Activated CD8-positive, alpha-beta memory T cell treated with anti-CD3 and anti-CD28 coated beads, Interleukin-2, amount 10 ng/mL, durations not matched to agents 7 days and 5 days (primary cell): ENCODE data around the gene RPL10. TPM values are rescaled to one million over a fixed set of nuclear protein-coding genes. Genes with fewer than 3 reads are reported as not detected.

ENCODE experiments used
- ATAC-seq: fragments of 150-1000 bp; cut with Tn5 transposase; one replicate; pipeline ENCODE4 v1.10.0; 2021; ENCODE audit warnings: moderate library complexity
- CTCF ChIA-PET: fragments of 350-600 bp; sonication (Branson Sonifier 250); formaldehyde crosslinking; loops from one replicate; lab custom pipeline; 2021; ENCODE audit warnings: antibody characterized with exemption; lab: Charles Lee
- DNase-seq: peaks from one replicate; pipeline ENCODE4 v3.0.0-alpha.2; 2020
- H3K27ac Mint-ChIP-seq: one replicate; pipeline ENCODE4 v1.8.0; 2021; ENCODE audit warnings: mild to moderate bottlenecking, mixed read lengths
- H3K27me3 Mint-ChIP-seq: one replicate; pipeline ENCODE4 v1.8.0; 2021; ENCODE audit warnings: mixed read lengths
- H3K36me3 Mint-ChIP-seq: one replicate; pipeline ENCODE4 v1.8.0; 2021; ENCODE audit warnings: mild to moderate bottlenecking, mixed read lengths
- H3K4me1 Mint-ChIP-seq: one replicate; pipeline ENCODE4 v1.8.0; 2021; ENCODE audit warnings: mixed read lengths
- H3K4me3 Mint-ChIP-seq: one replicate; pipeline ENCODE4 v1.8.0; 2021; ENCODE audit warnings: mild to moderate bottlenecking, moderate library complexity, mixed read lengths
- H3K9me3 Mint-ChIP-seq: one replicate; pipeline ENCODE4 v1.8.0; 2022; ENCODE audit warnings: low read depth, mixed read lengths
- total RNA-seq, 2 experiments: library from RNA; stranded (reverse); gene quantifications; one replicate each; pipeline ENCODE4 v1.2.3, GENCODE V29; 2021

Gene RPL10
- total RNA-seq, 2 experiments from 2014 or later = 2,013 to 2,356 TPM

DNA sequence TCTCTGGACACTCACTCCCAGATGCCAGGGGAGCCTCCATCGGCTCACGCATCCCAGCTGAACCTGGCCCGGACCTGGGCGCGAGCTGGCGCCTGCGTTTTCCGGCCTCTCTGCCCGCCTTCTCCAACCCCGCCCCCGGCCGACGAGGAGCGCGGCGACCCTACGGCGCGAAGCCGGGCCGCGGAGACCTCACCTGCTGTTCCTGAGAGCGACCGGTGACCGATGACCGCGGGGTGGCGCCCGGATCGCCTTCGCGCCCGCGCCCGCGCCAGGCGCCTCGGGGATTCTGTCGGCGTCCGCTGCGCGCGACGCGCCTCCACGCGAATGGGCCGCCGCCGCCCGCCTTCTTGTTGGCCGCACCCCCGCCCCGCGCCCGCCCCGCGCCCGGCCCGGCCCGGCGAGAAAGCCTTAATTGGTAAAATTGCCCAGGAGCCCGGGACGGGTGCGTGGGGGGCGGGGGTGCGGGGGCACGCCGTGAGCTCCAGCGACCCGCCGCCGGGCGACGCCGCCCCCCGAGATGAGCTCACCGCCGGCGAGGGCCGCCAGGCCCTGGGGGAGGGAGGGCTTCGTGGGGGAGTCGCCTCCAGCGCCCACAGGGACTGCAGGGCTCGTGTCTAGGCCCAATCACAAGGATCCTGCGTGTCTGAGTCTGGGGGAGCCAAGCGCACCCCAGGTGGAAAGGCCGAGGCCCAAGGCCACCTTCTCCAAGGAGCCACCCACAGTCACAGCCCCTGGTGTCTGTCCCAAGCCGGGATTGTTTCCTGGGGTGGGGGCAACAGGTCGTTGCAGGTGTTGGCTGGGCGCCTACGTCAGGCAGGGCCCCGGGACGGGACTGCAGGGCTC lies 23.6 kb upstream of the RPL10 start, which contains the start of gene FLNA:
TSS of gene FLNA (minus strand) at position 322 of the 843 bp plus-strand sequence. CDS start 3,389 bp downstream, outside the sequence.
- Mint-ChIP-seq H3K4me3 (peak within 1 kb of the TSS; percentile 81), H3K4me1 (peaks cover 25% of the 10 kb centered on the region), H3K27me3 (no peaks in the 10 kb centered on the region), H3K27ac (peak within 1 kb of the TSS; percentile 77), H3K36me3 (peaks cover 10% of the 10 kb centered on the region), H3K9me3 (no peaks in the 10 kb centered on the region)
- peak; percentile 48 for DNase-seq
- CTCF ChIA-PET = interaction anchor here (0.6 to 2.1 kb wide), 8 partner anchors 10 to 162 kb away, joined by 3 to 8 read pairs (median 4); partner anchors contain the start of gene RPL10
- ATAC-seq = no peak

DNA sequence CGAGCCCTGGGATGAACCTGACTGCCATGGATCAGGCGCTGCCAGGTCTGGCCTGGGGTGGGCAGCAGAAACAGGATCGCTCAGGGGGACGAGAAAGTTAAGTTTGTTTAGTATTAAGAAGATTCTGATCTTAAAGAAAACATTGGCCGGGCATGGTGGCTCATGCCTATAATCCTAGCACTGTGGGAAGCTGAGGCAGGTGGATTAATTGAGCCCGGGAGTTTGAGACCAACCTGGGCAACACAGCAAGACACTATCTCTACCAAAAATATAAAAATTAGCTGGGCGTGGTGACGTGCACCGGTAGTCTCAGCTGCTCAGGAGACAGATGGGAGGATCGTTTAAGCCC lies 23.0 kb upstream of the RPL10 start:
- Mint-ChIP-seq H3K27ac (peak overlapping the region; percentile 56), H3K4me3 (peak overlapping the region; percentile 48), H3K27me3 (no peaks in the 10 kb centered on the region), H3K36me3 (peaks cover 8% of the 10 kb centered on the region), H3K9me3 (no peaks in the 10 kb centered on the region), H3K4me1 (peaks cover 28% of the 10 kb centered on the region)
- CTCF ChIA-PET = no interaction called here
- ATAC-seq (no peak), DNase-seq (no peak)

DNA sequence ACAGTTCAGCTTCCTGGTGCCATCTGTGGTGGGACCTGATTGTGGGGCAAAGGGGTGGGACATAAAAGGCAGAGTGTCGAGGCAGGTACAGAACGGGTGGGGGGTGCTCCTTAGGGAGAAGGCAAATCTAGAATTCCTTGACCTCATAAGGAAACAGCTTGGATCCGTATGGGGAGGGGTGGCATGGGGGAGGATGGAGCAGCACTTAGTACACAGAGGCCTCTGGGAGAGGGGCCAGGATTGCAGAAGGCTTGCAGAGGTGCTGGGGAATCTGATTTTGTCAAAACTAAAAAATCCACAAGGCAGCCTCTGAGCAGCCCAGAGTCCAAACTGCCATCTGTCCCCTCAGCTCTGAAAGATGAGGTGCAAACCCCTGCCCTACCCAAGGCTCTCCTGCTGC lies 21.4 kb upstream of the RPL10 start:
- Mint-ChIP-seq H3K9me3 (no peaks in the 10 kb centered on the region), H3K36me3 (peaks cover 9% of the 10 kb centered on the region), H3K27me3 (no peaks in the 10 kb centered on the region), H3K4me1 (peaks cover 37% of the 10 kb centered on the region), H3K27ac (peak overlapping the region; percentile 85), H3K4me3 (peak overlapping the region; percentile 13)
- DNase-seq = no peak
- CTCF ChIA-PET = interaction anchor here (1.1 kb wide), 2 partner anchors 21 kb away, joined by 3 to 4 read pairs; partner anchors contain the start of gene RPL10
- ATAC-seq = no peak

DNA sequence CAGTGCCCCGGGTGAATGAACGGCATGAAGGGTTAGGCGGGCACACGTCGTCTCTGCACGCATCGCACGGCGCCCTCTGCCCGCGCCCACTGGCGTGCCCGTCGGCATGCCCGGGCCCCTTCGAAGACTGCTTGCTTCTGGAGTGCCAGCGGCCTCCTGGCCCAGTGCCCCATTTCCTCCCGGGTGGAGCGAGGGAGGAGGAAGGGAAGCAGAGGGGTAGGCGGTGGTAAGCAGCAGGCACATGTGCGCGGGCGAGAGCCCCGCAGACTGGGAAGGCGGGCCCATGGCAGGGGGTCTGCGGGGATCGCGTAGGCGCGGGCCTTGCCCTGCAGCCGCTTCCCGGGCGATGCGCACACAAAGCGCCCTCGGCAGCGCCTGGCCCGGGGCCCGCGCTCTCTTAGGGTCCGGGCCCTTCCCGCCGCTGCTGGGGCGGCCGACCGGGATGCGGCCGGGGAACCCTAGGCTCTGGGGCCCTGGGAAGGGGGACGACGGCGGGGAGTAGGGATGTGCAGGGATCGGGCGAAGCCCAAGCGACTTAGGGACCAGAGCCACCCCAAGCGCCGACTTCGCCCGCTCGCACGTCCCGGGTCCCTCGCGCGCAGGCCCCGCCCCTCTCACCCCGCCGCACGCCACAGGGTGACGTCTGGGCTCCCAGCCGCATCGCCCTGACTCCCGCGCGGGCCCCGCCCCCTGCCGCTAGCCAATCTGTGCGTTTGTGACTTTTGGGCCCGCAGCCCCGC lies 19.9 kb upstream of the RPL10 start:
- DNase-seq = peak; percentile 55
- peak overlapping the region; percentile 68 for H3K4me3 Mint-ChIP-seq
- peaks cover 9% of the 10 kb centered on the region for H3K36me3 Mint-ChIP-seq
- H3K9me3 Mint-ChIP-seq = no peaks in the 10 kb centered on the region
- H3K27me3 Mint-ChIP-seq = no peaks in the 10 kb centered on the region
- CTCF ChIA-PET = interaction anchor here (1.1 kb wide), 2 partner anchors 8 to 20 kb away, joined by 4 to 5 read pairs; partner anchors contain the start of gene RPL10
- peaks cover 30% of the 10 kb centered on the region for H3K4me1 Mint-ChIP-seq
- peak overlapping the region; percentile 85 for H3K27ac Mint-ChIP-seq
- ATAC-seq = peak; percentile 4

DNA sequence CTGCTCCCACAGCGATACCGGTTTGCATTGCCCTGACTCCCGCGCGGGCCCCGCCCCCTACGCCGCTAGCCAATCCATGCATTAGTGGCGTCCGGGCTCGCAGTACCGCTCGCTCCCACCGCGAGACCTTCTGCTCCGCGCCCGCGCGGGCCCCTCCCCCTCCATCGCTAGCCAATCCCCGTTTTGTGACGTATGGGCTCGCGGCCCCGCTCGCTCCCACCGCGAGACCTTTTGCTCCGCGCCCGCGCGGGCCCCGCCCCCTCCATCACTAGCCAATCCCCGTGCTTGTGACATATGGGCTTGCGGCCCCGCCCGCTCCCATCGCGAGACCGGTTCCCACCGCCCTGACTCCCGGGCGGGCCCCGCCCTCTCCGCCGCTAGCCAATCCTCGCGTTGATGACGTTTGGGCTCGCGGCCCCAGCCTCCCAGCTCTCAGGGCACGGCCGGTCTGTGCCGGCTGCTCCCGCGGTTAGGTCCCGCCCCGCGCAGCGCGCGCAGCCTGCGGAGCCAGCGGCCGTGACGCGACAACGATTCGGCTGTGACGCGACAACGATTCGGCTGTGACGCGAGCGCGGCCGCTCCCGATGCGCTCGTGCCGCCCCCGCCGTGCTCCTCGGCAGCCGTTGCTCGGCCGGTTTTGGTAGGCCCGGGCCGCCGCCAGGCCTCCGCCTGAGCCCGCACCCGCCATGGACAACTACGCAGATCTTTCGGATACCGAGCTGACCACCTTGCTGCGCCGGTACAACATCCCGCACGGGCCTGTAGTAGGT lies 19.2 kb upstream of the RPL10 start, which contains the start of gene EMD:
TSS of gene EMD (plus strand) at position 497 of the 770 bp plus-strand sequence. CDS start at position 687, 190 bp downstream.
- CTCF ChIA-PET = interaction anchor here (1.1 kb wide), 1 partner anchor 8 kb away, joined by 5 read pairs; no protein-coding TSS in a partner anchor

DNA sequence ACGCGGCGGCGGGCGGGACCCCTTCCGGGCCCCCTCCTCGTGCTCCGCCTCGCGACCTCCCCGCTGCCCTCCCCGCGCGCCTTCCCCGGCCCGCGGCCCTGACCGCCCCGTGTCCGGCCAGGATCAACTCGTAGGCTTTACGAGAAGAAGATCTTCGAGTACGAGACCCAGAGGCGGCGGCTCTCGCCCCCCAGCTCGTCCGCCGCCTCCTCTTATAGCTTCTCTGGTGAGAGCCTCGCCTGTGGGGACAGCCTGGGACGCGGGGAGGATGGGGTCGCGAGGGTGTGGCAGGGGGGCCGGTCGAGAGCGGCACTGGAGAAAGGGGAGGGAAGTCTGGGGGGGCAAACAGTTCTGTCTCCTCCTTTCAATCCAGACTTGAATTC lies 18.6 kb upstream of the RPL10 start:
- Mint-ChIP-seq H3K4me3 (peak overlapping the region; percentile 78), H3K36me3 (peaks cover 9% of the 10 kb centered on the region), H3K4me1 (peaks cover 30% of the 10 kb centered on the region), H3K27me3 (no peaks in the 10 kb centered on the region), H3K27ac (peak overlapping the region; percentile 85), H3K9me3 (no peaks in the 10 kb centered on the region)
- CTCF ChIA-PET = interaction anchor here (1.1 kb wide), 1 partner anchor 9 kb away, joined by 5 read pairs; no protein-coding TSS in a partner anchor
- DNase-seq (no peak), ATAC-seq (no peak)

More for the DNA sequence above, 19.2 kb upstream of the RPL10 start, which contains the start of gene EMD:
- Mint-ChIP-seq H3K9me3 (no peaks in the 10 kb centered on the region), H3K4me1 (peaks cover 30% of the 10 kb centered on the region), H3K27ac (peak within 1 kb of the TSS; percentile 85), H3K36me3 (peaks cover 9% of the 10 kb centered on the region), H3K27me3 (no peaks in the 10 kb centered on the region), H3K4me3 (peak within 1 kb of the TSS; percentile 78)
- ATAC-seq = peak; percentile 86
- DNase-seq = peak; percentile 97

DNA sequence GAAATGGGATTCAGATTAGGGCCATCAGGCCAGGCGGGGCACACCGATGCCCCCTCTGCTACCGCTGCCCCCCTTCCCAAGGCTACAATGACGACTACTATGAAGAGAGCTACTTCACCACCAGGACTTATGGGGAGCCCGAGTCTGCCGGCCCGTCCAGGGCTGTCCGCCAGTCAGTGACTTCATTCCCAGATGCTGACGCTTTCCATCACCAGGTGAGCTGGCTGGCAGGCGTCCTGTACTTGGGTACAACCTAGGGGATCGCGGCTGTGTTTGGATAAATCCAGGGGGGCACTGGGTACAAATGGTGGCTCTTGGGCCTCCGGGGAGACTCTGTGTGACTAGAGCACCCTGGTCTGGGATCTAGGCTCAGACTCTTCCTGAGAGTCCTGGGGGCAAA lies 18.0 kb upstream of the RPL10 start:
- Mint-ChIP-seq H3K36me3 (peaks cover 9% of the 10 kb centered on the region), H3K27me3 (no peaks in the 10 kb centered on the region), H3K4me3 (peak overlapping the region; percentile 78), H3K4me1 (peaks cover 27% of the 10 kb centered on the region), H3K9me3 (no peaks in the 10 kb centered on the region), H3K27ac (peak overlapping the region; percentile 85)
- CTCF ChIA-PET = no interaction called here
- ATAC-seq = no peak
- DNase-seq = no peak

DNA sequence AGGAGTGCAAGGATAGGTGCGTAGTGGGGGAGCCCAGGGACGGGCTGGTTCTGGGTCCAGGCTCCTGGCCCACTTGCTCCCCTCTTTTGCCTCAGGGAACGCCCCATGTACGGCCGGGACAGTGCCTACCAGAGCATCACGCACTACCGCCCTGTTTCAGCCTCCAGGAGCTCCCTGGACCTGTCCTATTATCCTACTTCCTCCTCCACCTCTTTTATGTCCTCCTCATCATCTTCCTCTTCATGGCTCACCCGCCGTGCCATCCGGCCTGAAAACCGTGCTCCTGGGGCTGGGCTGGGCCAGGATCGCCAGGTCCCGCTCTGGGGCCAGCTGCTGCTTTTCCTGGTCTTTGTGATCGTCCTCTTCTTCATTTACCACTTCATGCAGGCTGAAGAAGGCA lies 17.4 kb upstream of the RPL10 start:
- Mint-ChIP-seq H3K9me3 (no peaks in the 10 kb centered on the region), H3K27me3 (no peaks in the 10 kb centered on the region), H3K4me3 (peak overlapping the region; percentile 78), H3K4me1 (peaks cover 25% of the 10 kb centered on the region), H3K36me3 (peaks cover 9% of the 10 kb centered on the region), H3K27ac (peak overlapping the region; percentile 85)
- DNase-seq (no peak), ATAC-seq (no peak)
- CTCF ChIA-PET = no interaction called here

DNA sequence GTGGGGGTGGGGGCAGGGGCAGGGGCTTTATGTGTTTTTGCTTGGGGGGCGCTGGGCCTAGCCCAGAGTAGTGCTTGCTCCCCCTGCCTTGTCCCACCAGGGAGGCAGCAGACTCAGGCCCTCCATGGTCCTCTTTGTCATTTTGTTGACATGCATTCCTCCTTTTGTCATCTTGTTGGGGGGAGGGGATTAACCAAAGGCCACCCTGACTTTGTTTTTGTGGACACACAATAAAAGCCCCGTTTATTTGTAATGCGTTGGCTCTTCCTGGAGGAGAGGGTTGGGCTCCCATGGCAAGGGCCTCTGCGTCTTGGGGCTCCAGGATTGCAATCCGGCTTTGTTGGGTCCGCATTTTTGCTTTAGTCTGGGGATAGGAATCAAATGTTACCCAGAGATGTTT lies 16.9 kb upstream of the RPL10 start:
- H3K36me3 Mint-ChIP-seq = peaks cover 9% of the 10 kb centered on the region
- H3K4me3 Mint-ChIP-seq = no peak overlapping the region
- DNase-seq = no peak
- H3K27me3 Mint-ChIP-seq = no peaks in the 10 kb centered on the region
- no peak for ATAC-seq
- H3K9me3 Mint-ChIP-seq = no peaks in the 10 kb centered on the region
- H3K4me1 Mint-ChIP-seq = peaks cover 24% of the 10 kb centered on the region
- CTCF ChIA-PET = interaction anchor here (0.9 kb wide), 1 partner anchor 55 kb away, joined by 3 read pairs; no protein-coding TSS in a partner anchor
- no peak overlapping the region for H3K27ac Mint-ChIP-seq

DNA sequence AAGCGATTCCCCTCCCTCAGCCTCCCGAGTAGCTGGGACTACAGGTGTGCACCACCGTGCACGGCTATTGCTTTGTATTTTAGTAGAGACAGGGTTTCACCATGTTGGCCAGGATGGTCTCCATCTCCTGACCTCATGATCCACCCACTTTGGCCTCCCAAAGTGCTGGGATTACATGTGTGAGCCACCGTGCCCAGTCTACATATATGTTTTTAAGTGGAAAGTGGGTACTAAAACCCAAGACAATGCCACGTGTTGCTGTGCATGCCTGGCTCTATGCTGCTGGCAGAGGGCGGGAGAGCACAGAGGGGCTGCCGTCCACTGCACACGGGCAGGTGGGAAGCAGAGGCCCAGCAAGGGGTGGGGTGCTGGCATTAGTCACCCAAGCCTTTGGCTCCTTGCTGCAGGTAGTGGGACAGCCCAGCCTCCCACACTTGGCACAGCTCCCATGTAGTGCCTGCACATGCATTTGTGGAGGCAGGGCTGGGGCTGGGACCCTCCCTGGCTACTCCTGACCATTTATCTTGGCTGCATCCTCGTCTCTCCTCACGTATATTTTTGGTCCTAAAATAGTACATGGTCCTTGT lies 15.6 kb upstream of the RPL10 start:
- no peaks in the 10 kb centered on the region for H3K9me3 Mint-ChIP-seq
- H3K4me3 Mint-ChIP-seq = no peak overlapping the region
- H3K4me1 Mint-ChIP-seq = peaks cover 13% of the 10 kb centered on the region
- CTCF ChIA-PET = no interaction called here
- DNase-seq = no peak
- no peaks in the 10 kb centered on the region for H3K27me3 Mint-ChIP-seq
- no peak for ATAC-seq
- H3K36me3 Mint-ChIP-seq = peaks cover 9% of the 10 kb centered on the region
- no peak overlapping the region for H3K27ac Mint-ChIP-seq

DNA sequence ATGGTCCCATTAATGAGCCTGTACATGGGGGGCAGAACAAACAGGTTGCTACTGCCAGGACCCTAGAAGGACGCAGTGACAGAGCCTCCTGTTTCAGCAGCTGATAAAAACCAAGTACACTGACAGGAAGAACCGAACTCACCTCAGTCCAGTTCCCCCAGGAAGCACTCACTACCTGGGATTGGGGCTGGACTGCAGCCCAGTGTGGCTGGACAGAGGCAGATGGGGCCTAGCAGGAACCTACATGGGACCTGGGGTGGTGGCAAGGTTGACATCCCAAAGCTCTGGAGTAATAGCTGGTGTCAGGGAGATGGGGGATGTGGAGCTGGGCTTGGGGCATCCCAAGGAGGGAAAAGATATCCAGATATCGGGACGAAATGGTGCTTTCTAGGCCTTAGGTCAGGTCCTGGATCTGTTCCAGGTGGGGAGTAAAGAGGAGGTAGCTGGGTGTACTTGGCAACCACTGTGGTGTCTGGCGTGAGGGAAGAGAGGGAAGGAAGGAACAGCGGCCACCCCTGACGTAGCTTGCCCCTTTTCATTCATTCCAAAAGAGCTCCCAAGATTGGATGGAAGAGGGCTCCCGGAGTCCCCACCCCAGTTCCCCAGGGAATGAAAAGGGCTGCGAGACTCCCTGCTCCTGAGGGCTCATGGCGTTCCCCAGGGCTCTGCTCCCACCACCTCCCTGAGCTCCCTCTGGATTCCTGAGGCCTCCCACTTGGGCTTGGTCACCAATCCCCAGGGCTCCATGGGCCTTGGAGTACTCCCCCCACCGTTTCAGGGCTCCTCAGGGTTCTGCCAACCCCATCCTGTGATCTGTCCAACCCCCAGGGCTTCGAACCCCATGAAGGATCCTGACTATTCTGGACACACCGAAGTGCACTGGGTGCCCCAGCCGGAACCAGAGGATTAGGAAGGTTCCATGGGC lies 14.6 kb upstream of the RPL10 start:
- Mint-ChIP-seq H3K4me3 (no peak overlapping the region), H3K27me3 (no peaks in the 10 kb centered on the region), H3K4me1 (peaks cover 11% of the 10 kb centered on the region), H3K36me3 (peaks cover 9% of the 10 kb centered on the region), H3K9me3 (no peaks in the 10 kb centered on the region), H3K27ac (no peak overlapping the region)
- CTCF ChIA-PET = interaction anchor here (1.3 kb wide), 1 partner anchor 10 kb away, joined by 4 read pairs; the partner anchor contains the start of gene FLNA
- DNase-seq = peak; percentile 35
- no peak for ATAC-seq
